HG03064 (cell line): ENCODE results near the gene IL27RA.
A peak's percentile ranks its signal among the peaks of the same experiment; 100 is the strongest.

Experiments used
- ATAC-seq: cut with Tn5 transposase; IDR thresholded peaks from one replicate; pipeline ENCODE4 v1.9.1; 2021; ENCODE audit warnings: low read depth; ENCODE audit not compliant: unreplicated experiment

IL27RA gene

DNA sequence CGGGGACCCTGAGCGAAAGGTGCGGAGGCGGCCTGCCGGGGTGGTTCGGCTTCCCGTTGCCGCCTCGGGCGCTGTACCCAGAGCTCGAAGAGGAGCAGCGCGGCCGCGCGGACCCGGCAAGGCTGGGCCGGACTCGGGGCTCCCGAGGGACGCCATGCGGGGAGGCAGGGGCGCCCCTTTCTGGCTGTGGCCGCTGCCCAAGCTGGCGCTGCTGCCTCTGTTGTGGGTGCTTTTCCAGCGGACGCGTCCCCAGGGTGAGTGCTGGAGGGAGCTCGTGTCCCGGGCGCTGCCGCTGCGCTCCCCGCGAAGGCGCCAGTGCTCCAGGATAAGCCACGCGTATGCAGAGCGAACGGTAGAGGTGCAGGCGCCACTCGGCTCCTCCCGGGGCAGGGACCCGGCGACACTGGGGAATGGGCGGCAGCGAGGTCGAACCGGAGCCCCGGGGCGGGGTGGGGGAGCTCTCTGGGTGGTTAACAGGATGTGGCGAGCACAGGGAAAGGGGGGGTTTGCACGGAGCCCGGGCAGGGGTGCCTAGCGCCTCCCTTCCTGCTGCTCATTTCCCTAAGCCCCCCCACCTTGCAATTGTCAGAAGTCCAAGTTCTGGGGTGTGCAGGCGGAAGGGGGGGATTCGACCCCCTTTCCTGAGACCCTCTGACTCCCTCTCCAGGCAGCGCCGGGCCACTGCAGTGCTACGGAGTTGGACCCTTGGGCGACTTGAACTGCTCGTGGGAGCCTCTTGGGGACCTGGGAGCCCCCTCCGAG, at the start of gene IL27RA:
TSS of gene IL27RA (plus strand) at position 44 of the 762 bp plus-strand sequence. CDS start at position 155, 111 bp downstream.
- ATAC-seq, result no peak

GRCh38 chr19:13981988-13982501, 49.5 kb upstream of the IL27RA start:
- ATAC-seq, result no peak

DNA sequence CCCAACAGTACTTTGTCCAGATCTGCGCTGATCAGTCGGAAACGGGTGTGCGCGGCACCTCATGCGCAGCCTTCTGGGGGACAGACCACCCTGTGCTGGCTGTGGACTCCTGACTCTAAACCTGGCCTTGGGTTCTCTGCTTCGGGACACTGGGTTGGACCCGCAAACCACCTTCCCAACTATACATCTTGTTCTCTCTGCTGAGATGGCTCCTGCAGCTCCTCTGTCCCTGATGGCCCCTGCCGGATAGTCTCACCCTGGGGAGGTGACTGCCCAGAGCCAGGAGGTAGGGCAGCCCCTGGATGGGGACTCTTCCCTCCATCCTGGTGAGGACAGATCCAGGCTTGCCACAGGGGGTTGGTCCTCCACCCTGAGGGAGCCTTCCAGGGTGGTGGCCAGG, 48.8 kb upstream of the IL27RA start:
- ATAC-seq, result no peak

DNA sequence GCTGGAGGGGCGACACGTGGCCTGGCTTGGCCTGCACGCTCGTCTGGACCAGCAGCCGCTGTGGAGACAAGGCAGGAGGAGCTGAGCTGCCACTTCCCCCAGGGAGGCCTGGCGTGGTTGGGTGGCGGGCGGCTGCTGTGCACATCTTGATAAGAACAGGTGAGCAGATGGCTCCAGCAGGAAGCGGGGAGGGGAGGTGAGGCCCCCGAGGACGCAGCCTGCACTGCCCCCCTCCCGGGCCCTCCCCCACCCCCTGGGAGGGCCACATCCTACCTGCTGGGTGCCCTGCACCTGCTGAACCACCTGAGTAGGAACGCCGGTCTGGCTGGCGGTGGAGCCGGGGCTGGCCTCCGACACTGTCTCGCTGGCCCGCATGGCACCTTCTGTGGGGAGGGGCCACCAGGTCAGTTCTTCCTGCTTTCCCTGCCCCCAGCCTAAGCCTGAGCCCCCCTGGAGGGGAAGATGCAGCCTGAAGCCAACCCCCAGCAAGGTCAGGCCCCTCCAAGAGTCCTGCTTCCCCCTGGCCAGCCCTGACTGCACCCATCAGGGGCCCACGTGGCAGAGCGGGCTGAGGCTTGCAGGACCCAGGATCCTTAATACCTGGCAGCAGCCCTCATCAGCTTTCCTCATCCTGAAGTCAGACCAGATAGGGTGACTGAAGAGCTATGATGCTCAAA, 48.2 kb upstream of the IL27RA start:
- no peak for ATAC-seq

DNA sequence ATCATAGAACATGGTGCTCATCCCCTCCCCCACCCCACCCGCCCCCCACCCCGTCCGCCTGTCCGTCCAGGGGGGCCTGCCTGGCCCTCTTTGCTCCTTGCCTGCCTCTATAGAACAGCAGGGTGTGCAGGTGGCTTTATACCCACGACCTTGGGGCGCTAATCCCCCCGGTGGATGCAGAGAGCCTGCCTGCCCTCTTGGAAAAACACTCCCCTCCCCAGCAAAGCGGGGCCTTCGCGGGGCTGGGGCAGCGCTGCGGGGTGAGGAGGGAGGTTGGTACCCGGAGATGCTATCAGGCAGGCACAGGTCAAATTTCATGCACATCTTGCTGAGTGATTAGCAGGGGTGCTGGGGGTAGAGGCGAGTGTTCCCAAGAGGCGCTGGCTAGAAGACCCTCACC, 47.4 kb upstream of the IL27RA start:
- ATAC-seq, result no peak

DNA sequence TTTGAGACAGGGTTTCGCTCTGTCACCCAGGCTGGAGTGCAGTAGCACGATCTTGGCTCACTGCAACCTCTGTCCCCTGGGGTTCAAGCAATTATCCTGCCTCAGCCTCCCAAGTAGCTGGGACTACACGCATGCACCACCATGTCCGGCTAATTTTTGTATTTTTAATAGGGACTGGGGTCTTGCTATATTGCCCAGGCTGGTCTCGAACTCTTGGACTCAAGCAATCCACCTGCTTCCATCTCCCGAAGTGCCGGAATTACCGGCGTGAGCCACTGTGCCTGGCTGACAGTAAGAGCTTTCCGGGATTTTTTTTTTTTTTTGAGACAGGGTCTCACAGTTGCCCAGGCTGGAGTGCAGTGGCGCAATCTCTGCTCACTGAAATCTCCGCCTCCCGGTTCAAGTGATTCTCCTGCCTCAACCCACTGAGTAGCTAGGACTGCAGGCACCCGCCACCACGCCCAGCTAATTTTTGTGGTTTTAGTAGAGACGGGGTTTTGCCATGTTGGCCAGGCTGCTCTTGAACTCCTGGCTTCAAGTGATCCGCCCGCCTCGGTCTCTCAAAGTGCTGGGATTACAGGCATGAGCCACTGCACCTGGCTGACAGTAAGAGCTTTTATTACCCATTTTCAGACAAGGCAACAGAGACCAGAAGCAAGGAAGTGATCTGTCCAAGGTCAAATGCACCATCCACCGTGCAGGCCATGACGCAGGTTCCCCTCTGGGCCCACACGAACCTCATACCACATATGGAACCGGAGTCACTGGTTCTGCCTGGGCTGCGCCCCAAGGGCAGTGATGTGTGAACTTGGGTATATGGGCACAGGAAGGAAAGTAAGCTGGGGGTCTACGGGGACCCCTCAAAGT, 46.5 kb upstream of the IL27RA start:
- no peak for ATAC-seq

DNA sequence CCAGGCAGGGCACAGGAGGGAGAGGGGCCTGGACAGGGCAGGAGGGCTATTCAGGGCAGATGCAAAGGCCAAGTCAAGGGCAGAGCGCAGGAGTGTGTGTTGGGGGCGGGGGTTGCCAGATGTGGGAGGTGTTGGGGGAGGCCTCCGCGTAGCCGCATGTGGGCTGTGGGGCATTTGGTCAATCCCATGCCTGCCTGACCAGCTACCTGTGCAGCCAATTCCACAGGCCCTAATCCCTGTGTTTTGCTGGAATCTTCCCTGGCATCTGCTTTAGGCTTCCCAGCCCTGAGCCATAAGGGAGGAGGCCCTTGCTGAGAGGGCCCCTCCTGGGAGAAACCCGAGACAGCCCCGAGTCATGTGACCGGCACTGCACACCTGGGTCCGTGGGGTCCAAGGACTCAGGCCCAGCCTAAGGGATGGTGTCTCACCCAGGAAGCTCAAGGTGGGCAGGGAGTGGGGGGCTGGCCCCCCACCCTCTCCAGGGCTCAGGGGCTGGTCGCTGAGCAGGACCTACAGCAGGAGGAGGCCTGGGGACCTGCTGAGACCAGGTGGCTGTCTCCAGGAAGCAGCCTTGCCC, 45.7 kb upstream of the IL27RA start:
- peak; percentile 17 for ATAC-seq

DNA sequence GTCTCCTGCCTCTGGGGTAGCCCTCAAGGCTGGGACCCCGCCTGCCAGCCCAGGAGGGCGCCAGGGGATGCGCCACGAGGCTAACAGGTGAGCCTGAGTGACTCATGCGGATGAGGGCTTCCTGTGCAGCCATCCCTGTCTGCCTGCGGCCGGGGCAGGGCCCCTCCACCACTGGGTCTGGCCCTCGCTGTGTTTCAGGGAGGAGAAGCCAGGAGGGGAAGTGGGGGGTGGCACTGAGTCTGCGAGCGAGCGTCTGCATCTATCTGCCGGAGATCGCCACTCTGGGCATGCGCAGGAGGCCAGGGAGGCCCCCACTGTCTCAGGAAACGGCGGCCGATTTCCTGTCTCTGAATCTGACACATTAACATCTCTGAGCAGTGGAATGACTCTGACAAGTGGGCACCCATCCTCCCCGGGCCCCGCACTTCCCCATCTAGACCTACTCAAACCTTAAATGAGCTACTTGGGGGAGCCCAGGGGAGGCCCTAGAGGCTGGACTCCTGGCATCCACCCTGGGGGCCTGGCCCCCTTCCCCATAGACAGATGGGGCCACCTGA, 45.1 kb upstream of the IL27RA start:
- peak; percentile 67 for ATAC-seq

DNA sequence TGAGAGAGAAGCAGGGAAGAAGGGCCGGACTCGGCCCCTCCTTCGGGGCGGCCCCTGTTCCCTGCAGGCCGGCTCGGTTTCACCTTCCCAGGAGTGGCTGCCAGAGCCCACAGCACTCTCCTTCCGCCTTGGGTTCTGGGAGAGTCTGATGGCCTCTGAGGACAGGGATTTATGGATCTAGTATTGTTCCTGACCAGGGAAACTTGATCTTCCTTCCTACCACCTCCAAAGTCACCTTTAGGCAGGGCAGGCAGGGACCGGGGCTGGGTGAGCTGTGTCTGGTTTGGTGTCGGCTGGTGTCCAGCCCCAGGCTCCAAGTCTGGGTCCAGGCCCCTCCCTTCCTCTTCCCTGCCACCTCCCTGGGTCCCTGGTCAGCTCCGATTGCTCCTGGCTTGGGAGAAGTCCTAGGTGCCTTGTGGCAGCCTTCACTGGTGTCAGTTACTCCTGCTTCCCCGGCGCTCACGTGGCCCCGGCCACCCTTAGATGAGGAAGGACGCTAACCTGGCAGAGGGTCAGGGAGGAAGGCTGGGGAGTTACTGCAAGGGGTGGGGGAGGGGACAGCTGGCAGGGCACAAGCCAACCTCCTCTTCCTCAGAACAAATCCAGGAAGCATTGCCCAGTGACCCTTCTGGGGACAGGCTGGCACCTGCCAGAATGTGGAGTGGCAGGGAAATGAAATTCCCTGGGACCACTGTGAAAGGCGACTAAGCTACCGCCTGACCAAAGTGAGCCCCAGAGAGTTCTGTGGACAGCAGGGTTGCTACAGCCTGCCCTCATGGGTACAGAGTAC, 44.3 kb upstream of the IL27RA start:
- ATAC-seq, result peak; percentile 6

GRCh38 chr19:13989487-13989886, 42.1 kb upstream of the IL27RA start:
- no peak for ATAC-seq

DNA sequence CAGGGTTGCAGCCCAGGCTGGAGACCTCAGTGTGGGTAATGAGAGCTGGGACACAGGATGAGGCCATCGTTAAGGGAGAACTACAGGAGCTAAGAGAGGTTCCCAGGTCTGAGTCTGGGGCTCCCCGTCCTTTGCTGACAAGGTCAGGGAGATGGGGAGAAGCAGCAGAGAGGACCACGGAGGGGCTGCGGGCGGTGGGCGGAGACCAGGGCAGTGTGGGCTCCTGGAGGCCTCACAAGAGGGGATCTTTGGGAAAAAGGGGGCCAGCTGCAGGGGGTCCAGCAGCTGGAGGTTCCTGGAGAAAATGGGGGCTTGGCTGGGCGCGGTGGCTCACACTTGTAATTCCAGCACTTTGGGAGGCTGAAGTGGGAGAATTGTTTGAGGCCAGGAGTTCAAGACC, 41.5 kb upstream of the IL27RA start:
- ATAC-seq, result no peak

- ATAC-seq, result no peak
Measured at GRCh38 chr19:13992025-13992424, 39.5 kb upstream of the IL27RA start.

DNA sequence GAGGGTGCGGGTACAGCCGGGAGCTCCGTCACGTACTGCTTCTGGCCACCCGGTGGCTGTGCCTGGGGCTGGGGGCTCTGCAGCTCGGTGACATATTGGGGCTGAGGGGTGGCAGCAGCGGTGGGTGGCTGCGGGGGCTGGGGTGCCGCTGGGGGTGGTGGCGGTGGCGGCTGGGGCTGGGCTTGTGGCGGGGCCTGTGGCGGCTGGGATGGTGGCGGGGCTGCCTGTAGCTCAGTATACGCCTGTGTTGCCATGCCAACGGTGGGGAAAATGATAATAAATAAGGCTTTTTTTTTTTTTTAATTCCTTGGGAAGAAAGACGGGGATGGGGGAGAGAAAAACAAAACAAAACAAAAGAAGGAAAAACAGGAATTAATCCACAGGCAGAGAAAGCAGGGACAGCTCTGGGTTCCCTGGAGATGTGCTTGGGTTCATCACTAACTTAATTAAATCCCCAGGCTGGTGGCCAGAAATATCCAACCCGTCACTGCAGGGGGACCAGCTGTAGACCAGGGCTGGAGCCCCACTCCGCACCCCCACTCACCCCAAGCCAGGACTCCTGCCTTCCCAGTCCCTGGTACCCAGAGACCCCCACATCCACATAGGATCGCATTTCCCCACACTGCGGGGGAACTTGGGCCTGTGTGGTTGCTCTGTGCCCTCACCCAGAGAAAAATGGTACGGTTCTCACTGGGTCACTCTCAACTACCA, 37.8 kb upstream of the IL27RA start:
- no peak for ATAC-seq

- ATAC-seq, result no peak
Measured at GRCh38 chr19:13995017-13995728, 36.4 kb upstream of the IL27RA start.

- ATAC-seq, result no peak
Measured at GRCh38 chr19:13995878-13996765, 35.4 kb upstream of the IL27RA start.

DNA sequence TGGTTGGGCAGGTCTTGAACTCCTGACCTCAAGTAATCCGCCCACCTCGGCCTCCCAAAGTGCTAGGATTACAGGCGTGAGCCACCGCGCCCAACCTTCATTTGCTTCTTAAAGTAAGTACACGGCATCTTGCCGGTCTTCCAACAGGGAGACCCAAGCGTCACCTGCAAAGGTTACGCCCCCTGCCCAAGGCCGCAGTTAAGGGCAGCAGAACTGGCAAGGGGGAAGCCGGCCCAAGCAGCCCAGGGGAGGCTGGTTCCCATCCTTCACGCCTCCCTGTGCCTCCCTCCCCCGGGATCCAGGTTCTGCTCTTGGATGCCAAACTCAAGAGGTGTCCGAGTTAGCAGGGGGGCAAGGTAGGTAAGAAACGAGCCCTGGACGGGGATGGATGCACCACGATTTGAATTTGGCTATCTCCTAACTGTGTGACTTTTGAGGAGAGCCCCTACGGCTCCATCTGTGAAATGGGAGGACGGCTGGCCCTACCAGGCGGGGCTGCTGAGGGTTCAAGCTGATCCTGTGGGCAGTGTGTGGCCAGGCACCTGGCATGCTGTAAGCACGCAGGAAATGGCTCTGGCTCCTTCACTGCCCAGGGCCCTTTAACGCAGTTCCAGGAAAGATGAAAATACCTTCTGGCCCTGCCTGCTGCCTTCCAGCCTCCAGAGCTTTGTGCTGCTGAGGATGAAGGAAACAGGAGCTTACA, 34.5 kb upstream of the IL27RA start:
- ATAC-seq, result no peak

- ATAC-seq, result no peak
Measured at GRCh38 chr19:13997631-13997962, 34.0 kb upstream of the IL27RA start.
